Caco-2 (cell line): ENCODE data around the gene ANKMY1. TPM values are rescaled to one million over a fixed set of nuclear protein-coding genes. Genes with fewer than 3 reads are reported as not detected.

ENCODE experiments used
- BruUV-seq: library from RNA; stranded (reverse); fragments of 400-500 nt; replicated peaks from 2 replicates; lab custom pipeline; 2021; lab: Mats Ljungman, UMichigan
- CTCF ChIA-PET: fragments of 300-600 bp; sonication (Branson Sonifier 250); formaldehyde crosslinking; loops from one replicate; lab custom pipeline; 2022; ENCODE audit warnings: antibody characterized with exemption; lab: Charles Lee
- POLR2A ChIA-PET: fragments of 300-600 bp; sonication (Branson Sonifier 250); formaldehyde crosslinking; loops from one replicate; lab custom pipeline; 2022; ENCODE audit warnings: antibody characterized with exemption; lab: Charles Lee
- DNase-seq, 2 experiments: peaks; one replicate each; pipeline versions ENCODE4 v3.0.0 to v3.0.0-alpha.2; 2020 to 2022
- H3K27me3 ChIP-seq: replicated peaks from 2 replicates; pipeline ENCODE4 v1.6.0; 2011; ENCODE audit warnings: low read length; ENCODE audit not compliant: control insufficient read depth, insufficient read depth
- H3K36me3 ChIP-seq: 2 replicates; pipeline ENCODE4 v1.5.1; 2011; ENCODE audit warnings: low read length; ENCODE audit not compliant: control insufficient read depth, insufficient read depth
- H3K4me1 ChIP-seq: fragments of 250-450 bp; sonication (Bioruptor Pico); 2 replicates; pipeline ENCODE4 v1.5.1; 2020; ENCODE audit warnings: mild to moderate bottlenecking
- H3K4me3 ChIP-seq: 2 replicates; pipeline ENCODE4 v1.5.1; 2011; ENCODE audit warnings: low read depth, mild to moderate bottlenecking, control low read depth, low read length
- H3K9me3 ChIP-seq: fragments of 250-450 bp; sonication (Bioruptor Pico); 2 replicates; pipeline ENCODE4 v1.5.1; 2020; ENCODE audit warnings: mild to moderate bottlenecking, moderate library complexity
- H3K27ac Mint-ChIP-seq: one replicate; pipeline ENCODE4 v1.8.0; 2022; ENCODE audit warnings: mixed read lengths; ENCODE audit not compliant: unreplicated experiment
- H3K27me3 Mint-ChIP-seq: one replicate; pipeline ENCODE4 v1.8.0; 2022; ENCODE audit warnings: mixed read lengths; ENCODE audit not compliant: insufficient read depth, unreplicated experiment
- H3K36me3 Mint-ChIP-seq: one replicate; pipeline ENCODE4 v1.8.0; 2022; ENCODE audit warnings: mild to moderate bottlenecking, mixed read lengths; ENCODE audit not compliant: insufficient read depth, unreplicated experiment
- H3K4me1 Mint-ChIP-seq: one replicate; pipeline ENCODE4 v1.8.0; 2022; ENCODE audit warnings: low read depth, mixed read lengths; ENCODE audit not compliant: unreplicated experiment
- H3K4me3 Mint-ChIP-seq: one replicate; pipeline ENCODE4 v1.8.0; 2022; ENCODE audit warnings: mild to moderate bottlenecking, moderate library complexity, mixed read lengths; ENCODE audit not compliant: unreplicated experiment
- H3K9me3 Mint-ChIP-seq: one replicate; pipeline ENCODE4 v1.8.0; 2022; ENCODE audit warnings: mixed read lengths; ENCODE audit not compliant: unreplicated experiment
- CTCF ChIP-seq, 2 experiments: fragments of 200-600 bp in 1 of 2; IDR thresholded peaks; 1 replicate in 1 of 2; 2 replicates in 1 of 2; pipeline versions ENCODE4 v1.5.1 to v1.8.0; 2011 to 2022; ENCODE audit warnings: antibody characterized with exemption in 1 of 2, control low read depth in 1 of 2, inconsistent platforms in 1 of 2, low read depth in 1 of 2, low read length in 1 of 2, mild to moderate bottlenecking in 1 of 2, moderate library complexity in 1 of 2; ENCODE audit not compliant: insufficient read depth in 1 of 2, severe bottlenecking in 1 of 2, unreplicated experiment in 1 of 2
- intact Hi-C: fragments of 100-400 bp; cut with micrococcal nuclease; formaldehyde crosslinking; loops from one replicate; pipeline ENCODE4 v1.10.0; 2022; ENCODE audit not compliant: unreplicated experiment
- total RNA-seq: library from RNA; stranded (reverse); gene quantifications from 2 replicates; pipeline ENCODE4 v1.2.3, GENCODE V29; 2022

The ANKMY1 gene
- total RNA-seq, 1 experiment from 2014 or later, result 12.2 TPM

GRCh38 chr2:240440251-240440650 lies 117.5 kb downstream of the ANKMY1 start:
- POLR2A ChIA-PET, result no interaction called here
- BruUV-seq, result no TSS peak
- Histone ChIP-seq H3K4me3 (no peak overlapping the region), H3K36me3 (no peaks in the 10 kb centered on the region), H3K9me3 (no peaks in the 10 kb centered on the region), H3K4me1 (peaks cover 9% of the 10 kb centered on the region; the same call in 1 of the 2 replicates), H3K27me3 (no peaks in the 10 kb centered on the region)
- intact Hi-C loops, result no loop called here
- H3K27me3 Mint-ChIP-seq, result no peaks in the 10 kb centered on the region
- DNase-seq, result no peak
- H3K4me1 Mint-ChIP-seq, result no peaks in the 10 kb centered on the region
- TF ChIP-seq CTCF (IDR thresholded peaks at IDR 0.05; ENCODE audit: insufficient read depth in 1 of 2, low read depth in 1 of 2, low read length in 1 of 2, severe bottlenecking in 1 of 2, unreplicated experiment in 1 of 2), result no peak
- H3K4me3 Mint-ChIP-seq, result no peak overlapping the region
- H3K27ac Mint-ChIP-seq, result no peak overlapping the region
- CTCF ChIA-PET, result no interaction called here
- H3K9me3 Mint-ChIP-seq, result no peaks in the 10 kb centered on the region
- H3K36me3 Mint-ChIP-seq, result peaks cover 6% of the 10 kb centered on the region

GRCh38 chr2:240439698-240440151 lies 118.1 kb downstream of the ANKMY1 start:
- no peak overlapping the region for H3K4me3 Mint-ChIP-seq
- Histone ChIP-seq H3K9me3 (no peaks in the 10 kb centered on the region), H3K27me3 (no peaks in the 10 kb centered on the region), H3K4me1 (peaks cover 9% of the 10 kb centered on the region; the same call in 1 of the 2 replicates), H3K4me3 (no peak overlapping the region), H3K36me3 (no peaks in the 10 kb centered on the region)
- ChIA-PET POLR2A (no interaction called here), CTCF (no interaction called here)
- H3K27me3 Mint-ChIP-seq, result no peaks in the 10 kb centered on the region
- H3K36me3 Mint-ChIP-seq, result peaks cover 6% of the 10 kb centered on the region
- BruUV-seq, result no TSS peak
- H3K4me1 Mint-ChIP-seq, result no peaks in the 10 kb centered on the region
- intact Hi-C loops, result loop anchor here (5.0 kb wide), 2 partner anchors 182 to 287 kb away; no protein-coding TSS in a partner anchor
- DNase-seq, result no peak
- H3K9me3 Mint-ChIP-seq, result no peaks in the 10 kb centered on the region
- no peak overlapping the region for H3K27ac Mint-ChIP-seq
- TF ChIP-seq CTCF (IDR thresholded peaks at IDR 0.05; ENCODE audit: insufficient read depth in 1 of 2, low read depth in 1 of 2, low read length in 1 of 2, severe bottlenecking in 1 of 2, unreplicated experiment in 1 of 2), result no peak

GRCh38 chr2:240438810-240439697 lies 118.7 kb downstream of the ANKMY1 start:
- Histone ChIP-seq H3K4me3 (no peak overlapping the region), H3K36me3 (no peaks in the 10 kb centered on the region), H3K27me3 (no peaks in the 10 kb centered on the region), H3K9me3 (no peaks in the 10 kb centered on the region), H3K4me1 (peaks cover 9% of the 10 kb centered on the region; the same call in 1 of the 2 replicates)
- BruUV-seq, result no TSS peak
- Mint-ChIP-seq H3K9me3 (no peaks in the 10 kb centered on the region), H3K27me3 (no peaks in the 10 kb centered on the region), H3K4me1 (no peaks in the 10 kb centered on the region), H3K27ac (no peak overlapping the region), H3K4me3 (no peak overlapping the region), H3K36me3 (peaks cover 6% of the 10 kb centered on the region)
- DNase-seq, result no peak
- intact Hi-C loops, result loop anchor here (1.0 to 5.0 kb wide), 3 partner anchors 182 to 287 kb away; no protein-coding TSS in a partner anchor
- TF ChIP-seq CTCF (IDR thresholded peaks at IDR 0.05; ENCODE audit: insufficient read depth in 1 of 2, low read depth in 1 of 2, low read length in 1 of 2, severe bottlenecking in 1 of 2, unreplicated experiment in 1 of 2), result no peak
- ChIA-PET POLR2A (no interaction called here), CTCF (no interaction called here)
